Testis (tissue), 3 donors: ENCODE measurements around the gene NECAP2. TPM values are rescaled to one million over a fixed set of nuclear protein-coding genes. Genes with fewer than 3 reads are reported as not detected.

Source experiments
- DNase-seq: peaks from one replicate; pipeline ENCODE4 v3.0.0-alpha.2; 2019
- H3K27ac ChIP-seq, 2 donors: fragments of 200-600 bp; sonication (generic); one replicate each; pipeline ENCODE4 v1.5.1; 2019
- H3K27me3 ChIP-seq: fragments of 200-600 bp; sonication (generic); one replicate; pipeline ENCODE4 v1.5.1; 2019
- H3K36me3 ChIP-seq: fragments of 200-600 bp; sonication (generic); one replicate; pipeline ENCODE4 v1.5.1; 2017; ENCODE audit warnings: low read depth; ENCODE audit errors: missing control alignments
- H3K4me1 ChIP-seq: fragments of 200-600 bp; sonication (generic); one replicate; pipeline ENCODE4 v1.5.1; 2019
- H3K4me3 ChIP-seq, 2 donors: fragments of 200-600 bp; sonication (generic); one replicate each; pipeline ENCODE4 v1.5.1; 2017 to 2019
- H3K9me3 ChIP-seq: fragments of 200-600 bp; sonication (generic); one replicate; pipeline ENCODE4 v1.5.1; 2017
- CTCF ChIP-seq, 3 experiments: fragments of 450-650 bp in 2 of 3; fragments of 200-600 bp in 1 of 3; sonication (generic) in 1 of 3; IDR thresholded peaks; one replicate each; pipeline ENCODE4 v1.5.1; 2016 to 2019; ENCODE audit warnings: antibody characterized with exemption in 3 of 3, mild to moderate bottlenecking in 2 of 3, moderate library complexity in 1 of 3
- POLR2A ChIP-seq: fragments of 450-650 bp; IDR thresholded peaks from one replicate; pipeline ENCODE4 v1.6.1; 2017; ENCODE audit warnings: antibody characterized with exemption, mild to moderate bottlenecking, moderate library complexity
- WGBS, 2 donors: methylation state at CpG; one replicate each; pipeline ENCODE4 v1.1.5; 2018; 5-methylcytosine and 5-hydroxymethylcytosine counted together
- intact Hi-C: fragments of 100-400 bp; cut with DNase I; formaldehyde crosslinking; loops from one replicate; pipeline ENCODE4 v1.15.1; 2023; ENCODE audit warnings: low total_unique reads
- polyA plus RNA-seq: library from polyadenylated mRNA; stranded (reverse); fragments of 350-450 nt; fragmentation: Illumina TruSeq; extraction: RNeasy Lipid Tissue Mini Kit (QIAGEN cat#74804); gene quantifications from one replicate; pipeline ENCODE4 v1.2.3, GENCODE V29; 2014; ENCODE audit warnings: low read depth, low replicate concordance; ENCODE audit not compliant: insufficient read depth
- total RNA-seq, 2 donors: library from RNA; depleted of rRNA; stranded (reverse); fragments of >200 nt; gene quantifications; one replicate each; pipeline ENCODE4 v1.2.3, GENCODE V29; 2016

NECAP2 gene
- total and polyA plus RNA-seq, 3 donors from 2014 or later, result 88.2 to 113 (median 96.8) TPM

GRCh38 chr1:16422041-16422440, 18.5 kb upstream of the NECAP2 start:
- no peaks in the 10 kb centered on the region for H3K36me3 ChIP-seq
- no peaks in the 10 kb centered on the region for H3K4me1 ChIP-seq
- intact Hi-C loops, result no loop called here
- DNase-seq, result no peak
- H3K27ac ChIP-seq, result no peak overlapping the region
- TF ChIP-seq CTCF (IDR thresholded peaks at IDR 0.05) (no peak), POLR2A (no peak)
- no peaks in the 10 kb centered on the region for H3K27me3 ChIP-seq
- no peak overlapping the region for H3K4me3 ChIP-seq
- H3K9me3 ChIP-seq, result no peaks in the 10 kb centered on the region
- 82% methylated on average over 5 to 6 of the region's 7 CpGs for WGBS, 2 donors

DNA sequence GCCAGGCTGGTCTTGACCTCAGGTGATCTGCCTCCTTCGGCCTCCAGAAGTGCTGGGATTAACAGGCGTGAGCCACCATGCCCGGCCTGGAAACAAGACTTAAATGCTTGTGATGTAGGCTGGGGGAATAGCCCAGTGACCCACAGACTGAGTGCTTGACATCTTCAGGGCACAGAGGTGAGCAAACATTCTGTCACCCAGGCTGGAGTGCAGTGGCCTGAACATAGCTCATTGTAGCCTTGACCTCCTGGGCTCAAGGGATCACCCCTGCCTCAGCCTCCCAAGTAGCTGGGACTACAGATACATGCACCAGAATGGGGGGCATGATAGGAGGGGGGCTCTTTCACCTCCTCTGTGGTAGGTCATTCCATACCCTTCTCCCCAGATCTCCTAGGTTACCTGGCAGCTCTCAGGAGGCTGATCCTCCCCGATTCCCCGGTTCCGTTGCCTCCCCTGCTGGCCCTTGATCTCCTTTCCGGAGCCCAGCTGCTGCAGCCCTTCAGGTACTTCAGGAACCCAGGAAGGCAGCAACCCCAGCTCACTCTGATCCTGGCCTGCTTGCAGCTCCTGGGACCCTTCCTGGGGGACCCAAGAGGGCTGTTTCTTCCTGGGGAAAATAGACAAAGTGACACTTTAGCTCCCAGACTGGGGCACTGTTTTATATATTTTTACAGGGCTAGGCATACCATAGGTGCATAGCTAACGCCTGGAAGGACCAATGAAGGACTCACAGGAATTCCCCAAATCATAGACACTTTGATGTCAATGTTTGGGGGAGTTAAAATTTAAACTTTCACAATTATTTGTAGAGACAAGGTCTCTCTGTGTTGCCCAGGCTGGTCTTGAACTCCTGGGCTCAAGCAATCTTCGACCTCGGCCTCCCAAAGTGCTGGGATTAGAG, 15.1 kb upstream of the NECAP2 start:
- Histone ChIP-seq H3K36me3 (no peaks in the 10 kb centered on the region), H3K4me3 (no peak overlapping the region), H3K27me3 (no peaks in the 10 kb centered on the region), H3K27ac (no peak overlapping the region), H3K4me1 (no peaks in the 10 kb centered on the region), H3K9me3 (no peaks in the 10 kb centered on the region)
- 89 to 93% methylated on average over 10 of the region's 10 CpGs for WGBS, 2 donors
- DNase-seq, result no peak
- intact Hi-C loops, result no loop called here
- no peak for TF ChIP-seq CTCF (IDR thresholded peaks at IDR 0.05)
- no peak for TF ChIP-seq POLR2A

GRCh38 chr1:16430606-16431005, 9.9 kb upstream of the NECAP2 start:
- Histone ChIP-seq H3K4me1 (no peaks in the 10 kb centered on the region), H3K9me3 (no peaks in the 10 kb centered on the region), H3K27me3 (no peaks in the 10 kb centered on the region), H3K36me3 (no peaks in the 10 kb centered on the region), H3K4me3 (no peak overlapping the region), H3K27ac (no peak overlapping the region)
- no peak for DNase-seq
- intact Hi-C loops, result no loop called here
- 82 to 84% methylated on average over 3 of the region's 3 CpGs for WGBS, 2 donors
- TF ChIP-seq POLR2A (no peak), CTCF (IDR thresholded peaks at IDR 0.05) (no peak)

- Histone ChIP-seq H3K4me3 (no peak overlapping the region), H3K36me3 (no peaks in the 10 kb centered on the region), H3K27ac (no peak overlapping the region), H3K27me3 (no peaks in the 10 kb centered on the region), H3K9me3 (no peaks in the 10 kb centered on the region), H3K4me1 (no peaks in the 10 kb centered on the region)
- intact Hi-C loops, result no loop called here
- no peak for DNase-seq
- TF ChIP-seq CTCF (IDR thresholded peaks at IDR 0.05) (no peak), POLR2A (no peak)
- WGBS, 2 donors, result 74 to 78% methylated on average over 9 of the region's 9 CpGs
These were observed 7.5 kb upstream of the NECAP2 start for GRCh38 chr1:16433030-16433429.

DNA sequence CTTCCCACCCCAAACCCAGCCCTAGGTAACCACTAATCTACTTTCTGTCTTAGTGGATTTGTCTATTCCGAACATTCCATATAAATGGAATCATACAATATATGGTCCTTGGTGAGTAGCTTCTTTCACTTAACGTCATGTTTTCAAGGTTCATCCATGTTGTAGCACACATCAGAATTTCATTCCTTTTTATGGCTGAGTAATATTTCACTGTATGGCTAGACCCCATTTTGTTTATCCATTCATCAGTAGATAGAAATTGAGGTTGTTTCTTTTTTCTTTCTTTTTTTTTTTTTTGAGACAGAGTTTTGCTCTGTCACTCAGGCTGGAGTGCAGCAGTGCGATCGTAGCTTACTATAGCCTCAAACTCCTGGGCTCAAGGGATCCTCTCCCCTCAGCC, 6.5 kb upstream of the NECAP2 start:
- H3K27me3 ChIP-seq, result no peaks in the 10 kb centered on the region
- TF ChIP-seq POLR2A (no peak), CTCF (IDR thresholded peaks at IDR 0.05) (no peak)
- intact Hi-C loops, result no loop called here

More for the DNA sequence above, 6.5 kb upstream of the NECAP2 start:
- WGBS, 2 donors, result 93 to 94% methylated on average over 4 of the region's 4 CpGs
- no peak overlapping the region for H3K27ac ChIP-seq
- no peaks in the 10 kb centered on the region for H3K36me3 ChIP-seq
- no peaks in the 10 kb centered on the region for H3K9me3 ChIP-seq
- no peak overlapping the region for H3K4me3 ChIP-seq
- no peaks in the 10 kb centered on the region for H3K4me1 ChIP-seq
- DNase-seq, result no peak
